Measurements from ENCODE around the gene CDKN1A.

CDKN1A gene

DNA sequence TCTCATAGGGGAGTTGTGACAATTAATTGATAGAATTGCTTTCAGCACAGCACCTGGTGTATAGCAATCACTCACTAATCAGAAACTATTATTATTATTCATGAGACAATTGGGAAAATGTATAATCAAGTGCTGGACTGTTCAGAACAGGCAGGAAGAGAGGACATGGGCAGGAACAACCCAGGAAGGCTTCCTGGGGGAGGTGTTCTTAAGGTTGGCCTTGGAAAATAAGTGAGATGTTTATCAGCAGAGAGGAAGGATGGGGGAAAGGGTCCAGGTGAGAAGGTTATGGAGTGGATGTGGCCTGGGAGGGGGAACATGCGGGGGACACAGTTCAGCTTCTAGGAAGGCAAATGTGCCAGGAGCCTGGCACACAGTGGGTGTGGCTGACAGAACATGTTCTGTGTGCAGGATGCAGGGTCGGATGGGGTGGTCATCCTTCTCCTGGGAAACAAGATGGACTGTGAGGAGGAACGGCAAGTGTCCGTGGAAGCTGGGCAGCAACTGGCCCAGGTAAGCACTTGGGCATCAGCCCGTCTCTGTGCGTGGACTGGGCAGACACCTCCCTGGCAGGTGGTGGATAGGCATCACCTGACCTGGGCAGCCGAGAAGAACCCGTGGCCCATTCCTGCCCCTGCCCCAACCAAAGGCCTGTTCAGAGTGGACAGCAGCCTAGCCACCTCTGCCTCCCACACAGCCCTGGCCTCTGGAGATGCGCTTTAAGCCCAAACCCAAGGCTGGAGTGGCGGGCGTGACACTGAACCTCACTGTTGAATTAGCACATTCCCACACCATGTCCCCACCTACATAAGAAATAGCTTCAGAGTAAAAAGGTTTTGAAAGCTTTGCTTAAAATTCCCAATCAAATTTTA lies 50.0 kb downstream of the CDKN1A start:
- peaks cover 12% of the 10 kb centered on the region for H3K4me1 ChIP-seq (ENCODE audit: insufficient read depth, low read length)
- no peaks in the 10 kb centered on the region for H3K9me3 ChIP-seq (ENCODE audit: low read length)
- no peaks in the 10 kb centered on the region for H3K36me3 ChIP-seq (ENCODE audit: insufficient read depth, low read length)
- no peak overlapping the region for H2AFZ ChIP-seq (ENCODE audit: low read depth, low read length)
- H3K4me3 ChIP-seq (ENCODE audit: low read length), result no peak overlapping the region
- peaks cover 10% of the 10 kb centered on the region for H3K27me3 ChIP-seq (ENCODE audit: insufficient read depth, low read length)

GRCh38 chr6:36729161-36729524 lies 50.6 kb downstream of the CDKN1A start:
- no peak overlapping the region for H3K4me3 ChIP-seq (ENCODE audit: low read length)

GRCh38 chr6:36730424-36731380 lies 52.2 kb downstream of the CDKN1A start:
- Histone ChIP-seq H3K4me3 (ENCODE audit: low read length) (no peak overlapping the region), H2AFZ (ENCODE audit: low read depth, low read length) (no peak overlapping the region), H3K36me3 (ENCODE audit: insufficient read depth, low read length) (no peaks in the 10 kb centered on the region), H3K9me3 (ENCODE audit: low read length) (no peaks in the 10 kb centered on the region), H3K4me1 (ENCODE audit: insufficient read depth, low read length) (peaks cover under 1% of the 10 kb centered on the region), H3K27me3 (ENCODE audit: insufficient read depth, low read length) (peaks cover 19% of the 10 kb centered on the region)

More at GRCh38 chr6:36729161-36729524, 50.6 kb downstream of the CDKN1A start:
- Histone ChIP-seq H3K9me3 (ENCODE audit: low read length) (no peaks in the 10 kb centered on the region), H3K4me1 (ENCODE audit: insufficient read depth, low read length) (peaks cover 12% of the 10 kb centered on the region), H2AFZ (ENCODE audit: low read depth, low read length) (no peak overlapping the region), H3K36me3 (ENCODE audit: insufficient read depth, low read length) (no peaks in the 10 kb centered on the region), H3K27me3 (ENCODE audit: insufficient read depth, low read length) (peaks cover 10% of the 10 kb centered on the region)

DNA sequence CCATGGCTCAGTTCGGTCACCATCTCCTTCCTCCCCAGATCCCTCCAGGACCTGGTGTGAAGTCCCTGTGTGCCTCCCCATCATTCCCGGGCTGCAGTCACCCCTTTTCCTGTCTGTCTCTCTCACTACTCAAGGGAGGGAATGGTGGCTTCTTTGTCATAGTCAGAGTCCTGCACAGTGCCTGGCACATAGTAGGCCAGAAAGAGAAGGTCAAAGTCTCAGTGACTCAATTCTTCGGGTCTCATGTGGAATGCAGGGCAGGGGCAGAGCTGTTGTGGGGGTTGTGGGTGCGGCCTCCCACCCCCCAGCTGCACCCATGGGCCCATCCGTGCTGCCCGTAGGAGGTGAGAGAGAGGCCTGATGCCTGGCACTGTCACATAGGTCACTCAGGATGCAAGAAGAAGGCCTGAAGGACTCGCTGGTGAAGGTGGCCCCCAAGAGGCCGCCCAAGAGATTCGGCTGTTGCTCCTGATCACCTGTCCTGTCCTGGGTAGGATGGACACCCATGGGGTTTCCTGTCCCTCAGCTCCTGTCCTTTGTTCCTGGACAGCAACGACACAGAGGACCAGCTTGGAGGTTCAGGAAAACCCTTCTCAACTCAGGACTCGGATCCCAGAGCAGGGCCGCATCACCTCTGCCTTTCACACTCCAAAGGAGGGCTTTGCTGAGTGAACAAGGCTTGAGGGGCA lies 53.3 kb downstream of the CDKN1A start:
- no peaks in the 10 kb centered on the region for H3K36me3 ChIP-seq (ENCODE audit: insufficient read depth, low read length)
- no peak overlapping the region for H3K4me3 ChIP-seq (ENCODE audit: low read length)

DNA sequence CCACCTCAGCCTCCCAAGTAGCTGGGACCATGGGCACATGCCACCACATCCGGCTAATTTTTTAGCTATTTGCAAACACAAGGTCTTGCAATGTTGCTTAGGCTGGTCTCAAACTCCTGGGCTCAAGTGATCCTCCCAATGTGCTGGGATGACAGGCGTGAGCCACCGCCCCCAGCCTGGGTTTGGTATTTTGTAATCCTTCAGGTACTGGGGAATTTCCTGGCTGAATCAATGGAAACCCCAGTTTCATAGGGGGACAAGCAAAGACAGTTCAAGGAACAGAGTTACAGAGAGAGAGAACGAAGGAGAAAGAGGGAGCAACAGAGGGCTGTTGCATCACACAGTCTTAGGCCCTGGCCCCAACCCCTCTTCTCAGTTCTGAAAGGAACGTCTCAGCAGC lies 54.8 kb downstream of the CDKN1A start:
- H3K27me3 ChIP-seq (ENCODE audit: insufficient read depth, low read length), result peaks cover 19% of the 10 kb centered on the region
- no peaks in the 10 kb centered on the region for H3K9me3 ChIP-seq (ENCODE audit: low read length)
- H3K4me1 ChIP-seq (ENCODE audit: insufficient read depth, low read length), result no peaks in the 10 kb centered on the region
- no peak overlapping the region for H2AFZ ChIP-seq (ENCODE audit: low read depth, low read length)
- H3K36me3 ChIP-seq (ENCODE audit: insufficient read depth, low read length), result no peaks in the 10 kb centered on the region
- H3K4me3 ChIP-seq (ENCODE audit: low read length), result no peak overlapping the region

More for the DNA sequence above, 53.3 kb downstream of the CDKN1A start:
- Histone ChIP-seq H2AFZ (ENCODE audit: low read depth, low read length) (no peak overlapping the region), H3K4me1 (ENCODE audit: insufficient read depth, low read length) (no peaks in the 10 kb centered on the region), H3K9me3 (ENCODE audit: low read length) (no peaks in the 10 kb centered on the region), H3K27me3 (ENCODE audit: insufficient read depth, low read length) (peaks cover 19% of the 10 kb centered on the region)

DNA sequence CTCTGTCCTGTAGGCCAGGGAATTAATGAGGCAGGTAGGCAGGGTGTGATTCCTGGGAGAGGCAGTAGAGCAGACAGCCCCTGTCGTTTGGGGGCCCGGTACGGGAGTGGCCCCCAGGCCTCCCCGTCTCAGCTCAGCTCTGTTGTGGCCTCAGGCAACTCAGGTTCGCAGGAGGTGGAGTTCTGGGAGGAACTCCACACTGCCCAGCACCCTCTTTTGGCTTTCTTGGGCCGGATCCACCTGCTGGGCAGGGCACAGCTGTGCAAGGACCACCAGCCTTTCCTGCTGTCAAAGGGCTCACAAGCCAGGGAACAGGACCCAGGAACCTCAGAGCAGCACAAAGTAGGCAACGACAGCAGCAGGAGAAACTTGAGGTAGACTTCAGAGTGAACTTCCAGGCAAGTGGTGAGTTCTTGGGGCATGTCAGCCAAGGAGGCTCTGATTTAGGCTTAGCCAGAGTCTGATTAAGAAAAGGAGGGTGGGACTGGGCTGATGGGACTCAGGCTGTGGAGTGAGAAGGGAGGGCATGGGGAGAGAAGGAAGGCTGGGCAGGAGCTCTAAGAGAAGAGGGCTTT lies 56.1 kb downstream of the CDKN1A start:
- Histone ChIP-seq H2AFZ (ENCODE audit: low read depth, low read length) (no peak overlapping the region), H3K4me1 (ENCODE audit: insufficient read depth, low read length) (no peaks in the 10 kb centered on the region), H3K9me3 (ENCODE audit: low read length) (no peaks in the 10 kb centered on the region), H3K36me3 (ENCODE audit: insufficient read depth, low read length) (no peaks in the 10 kb centered on the region), H3K4me3 (ENCODE audit: low read length) (no peak overlapping the region), H3K27me3 (ENCODE audit: insufficient read depth, low read length) (peaks cover 28% of the 10 kb centered on the region)

DNA sequence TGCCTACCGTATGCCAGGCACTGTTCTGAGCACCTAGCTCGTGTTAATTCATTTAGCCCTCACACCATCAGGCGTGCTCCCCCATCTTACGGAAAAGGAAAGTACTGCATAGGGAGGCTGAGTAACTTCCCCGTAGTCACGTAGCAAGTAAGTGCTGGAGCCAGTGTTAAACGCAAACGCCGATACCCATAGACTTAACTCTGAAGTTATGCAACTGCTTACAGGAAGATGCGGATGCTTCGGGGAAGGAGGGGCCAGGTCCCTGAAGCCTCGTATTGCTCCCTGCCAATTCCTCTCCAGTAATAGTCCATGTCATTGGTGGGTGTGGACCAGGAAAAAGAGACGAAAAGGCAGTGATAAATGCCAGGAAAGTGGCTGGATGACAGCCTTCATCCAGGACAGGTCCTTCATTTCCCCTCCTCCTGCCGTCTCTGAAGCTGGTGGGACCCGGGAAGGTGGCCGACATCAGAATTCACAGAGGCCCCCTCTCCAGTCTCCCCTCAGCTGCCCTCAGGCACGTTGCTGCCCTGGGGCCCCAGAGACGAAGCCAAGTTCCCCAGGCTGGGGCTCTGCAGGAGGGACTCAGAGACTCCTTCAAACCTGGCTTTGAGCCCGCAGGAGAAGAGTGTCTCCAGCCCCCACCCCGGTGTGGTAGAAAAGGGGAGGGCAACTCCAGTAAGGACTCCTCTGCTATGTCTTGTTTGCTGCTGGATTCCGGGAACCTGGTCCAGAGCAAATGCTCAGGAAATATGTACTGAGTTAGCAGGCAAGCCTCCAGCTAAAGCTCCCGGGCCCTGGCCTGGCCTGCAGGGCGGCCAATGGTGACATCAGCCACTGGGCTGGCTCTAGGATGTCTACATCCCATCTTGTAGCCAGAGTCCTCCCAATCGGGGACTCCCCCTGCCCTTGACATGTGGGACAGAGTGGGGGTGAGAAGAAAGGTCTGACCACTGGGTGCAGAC lies 56.9 kb downstream of the CDKN1A start:
- no peak overlapping the region for H2AFZ ChIP-seq (ENCODE audit: low read depth, low read length)
- H3K4me3 ChIP-seq (ENCODE audit: low read length), result no peak overlapping the region
- no peaks in the 10 kb centered on the region for H3K9me3 ChIP-seq (ENCODE audit: low read length)

More for the DNA sequence above, 56.9 kb downstream of the CDKN1A start:
- Histone ChIP-seq H3K36me3 (ENCODE audit: insufficient read depth, low read length) (no peaks in the 10 kb centered on the region), H3K4me1 (ENCODE audit: insufficient read depth, low read length) (no peaks in the 10 kb centered on the region), H3K27me3 (ENCODE audit: insufficient read depth, low read length) (peaks cover 32% of the 10 kb centered on the region)

Data from neuron (in vitro differentiated cells).